GM12892 (cell line): Measurements from ENCODE around the gene VWF.

Experiments used
- POLR2A ChIP-seq: IDR thresholded peaks from 2 replicates; pipeline ENCODE4 v1.6.1; 2011; ENCODE audit warnings: low read depth, low read length, control low read depth
- TAF1 ChIP-seq: IDR thresholded peaks from 2 replicates; pipeline ENCODE4 v1.6.1; 2011; ENCODE audit warnings: low read depth, mild to moderate bottlenecking, control low read depth, low read length, borderline replicate concordance

DNA sequence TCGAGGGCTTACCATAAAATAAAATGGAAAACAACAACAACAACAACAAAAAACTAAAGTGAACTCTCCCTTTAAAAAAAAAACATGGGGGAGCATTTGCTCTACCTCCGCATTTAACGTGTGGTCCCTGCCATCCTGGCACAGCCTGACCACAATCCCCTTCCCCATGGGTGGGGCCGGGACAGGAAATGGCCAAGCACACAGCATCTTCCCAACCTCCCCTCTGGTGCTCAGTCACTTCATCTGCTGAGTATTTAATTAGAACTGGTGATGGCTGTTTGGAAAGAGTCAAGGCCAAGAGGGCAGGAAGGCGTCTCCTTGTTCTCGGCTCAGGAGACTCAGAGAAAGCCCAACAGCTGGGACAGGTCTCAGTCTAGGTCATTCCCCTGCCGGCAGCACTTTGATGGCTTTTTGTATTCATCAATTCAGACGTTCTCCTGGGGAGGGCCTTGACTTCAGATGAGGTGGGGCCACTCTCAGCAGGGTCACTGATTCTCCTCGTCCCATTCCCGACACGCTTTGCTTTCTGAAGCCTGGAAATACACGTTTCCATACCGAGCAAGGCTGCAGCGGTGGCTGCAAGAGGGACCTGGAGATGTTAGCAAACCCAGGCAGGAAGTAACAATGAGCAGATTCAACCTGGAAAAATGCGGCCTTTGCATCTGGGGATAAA is 223.8 kb downstream of the VWF start:
- no peak for TF ChIP-seq TAF1
- TF ChIP-seq POLR2A, result no peak
